Sigmoid colon (tissue), 7 donors: ENCODE results near the gene SMC6. TPM values are rescaled to one million over a fixed set of nuclear protein-coding genes. Genes with fewer than 3 reads are reported as not detected.

Experiments
- DNase-seq: peaks from one replicate; pipeline ENCODE4 v3.0.0-alpha.2; 2019
- H3K27ac ChIP-seq, 4 donors: fragments of 200-600 bp; sonication (generic); one replicate each; pipeline ENCODE4 v1.5.1; 2016 to 2019; ENCODE audit warnings: mild to moderate bottlenecking in 1 of 4
- H3K27me3 ChIP-seq, 3 donors: fragments of 200-600 bp; sonication (generic); one replicate each; pipeline ENCODE4 v1.5.1; 2019; ENCODE audit warnings: mild to moderate bottlenecking in 1 of 3
- H3K36me3 ChIP-seq, 4 donors: fragments of 200-600 bp; sonication (generic); one replicate each; pipeline ENCODE4 v1.5.1; 2016 to 2019
- H3K4me1 ChIP-seq, 4 donors: fragments of 200-600 bp; sonication (generic); one replicate each; pipeline ENCODE4 v1.5.1; 2017 to 2019
- H3K4me3 ChIP-seq, 4 donors: fragments of 200-600 bp; sonication (generic); one replicate each; pipeline ENCODE4 v1.5.1; 2017 to 2019; ENCODE audit warnings: mild to moderate bottlenecking in 2 of 4, moderate library complexity in 1 of 4
- H3K9me3 ChIP-seq, 4 donors: fragments of 200-600 bp in 3 of 4; sonication (generic) in 3 of 4; one replicate each; pipeline versions ENCODE4 v1.5.1 to v1.6.1; 2013 to 2019
- CTCF ChIP-seq, 4 experiments: fragments of 450-650 bp in 3 of 4; fragments of 200-600 bp in 1 of 4; IDR thresholded peaks; one replicate each; pipeline ENCODE4 v1.5.1; 2016 to 2019; ENCODE audit warnings: antibody characterized with exemption in 4 of 4, mild to moderate bottlenecking in 3 of 4, moderate library complexity in 2 of 4
- EP300 ChIP-seq, 4 donors: sonication (generic); formaldehyde crosslinking; IDR thresholded peaks; one replicate each; pipeline ENCODE4 v1.6.1; 2017; ENCODE audit warnings: antibody characterized with exemption in 4 of 4
- POLR2A ChIP-seq, 2 donors: fragments of 450-650 bp; IDR thresholded peaks; one replicate each; pipeline ENCODE4 v1.6.1; 2016; ENCODE audit warnings: antibody characterized with exemption in 2 of 2, mild to moderate bottlenecking in 2 of 2, moderate library complexity in 2 of 2
- POLR2AphosphoS5 ChIP-seq, 4 donors: sonication (generic); formaldehyde crosslinking; IDR thresholded peaks; one replicate each; pipeline ENCODE4 v1.6.1; 2017; ENCODE audit warnings: antibody characterized with exemption in 4 of 4
- WGBS, 2 donors: extraction: QIAGEN DNeasy Blood & Tissue Kit; methylation state at CpG; one replicate each; pipeline ENCODE4 v1.1.7; 2013; 5-methylcytosine and 5-hydroxymethylcytosine counted together
- intact Hi-C: fragments of 100-400 bp; cut with DNase I; formaldehyde crosslinking; loops from one replicate; pipeline ENCODE4 v1.15.1; 2023
- polyA plus RNA-seq, 3 donors: library from polyadenylated mRNA; stranded (reverse); fragments of 200-250 nt; gene quantifications; one replicate each; pipeline ENCODE4 v1.2.3, GENCODE V29; 2013
- total RNA-seq, 4 donors: library from RNA; depleted of rRNA; stranded (reverse); fragments of >200 nt; gene quantifications; one replicate each; pipeline ENCODE4 v1.1.0, GENCODE V29; 2016
- donor health status: healthy with polysubstance abuse.
- donor health status: Bipolar disorder and iron deficiency.
- donor health status: healthy.

The SMC6 gene
- total and polyA plus RNA-seq, 7 donors = 6.6 to 15.8 (median 10.7) TPM

- Histone ChIP-seq H3K4me3 (no peak overlapping the region), H3K36me3 (no peaks in the 10 kb centered on the region), H3K4me1 (peaks cover 0 to 8% (median 8%) of the 10 kb centered on the region in 4 donors), H3K9me3 (no peaks in the 10 kb centered on the region), H3K27ac (no peak overlapping the region), H3K27me3 (no peaks in the 10 kb centered on the region)
- TF ChIP-seq POLR2AphosphoS5 (IDR thresholded peaks at IDR 0.05) (no peak), CTCF (IDR thresholded peaks at IDR 0.05) (no peak), POLR2A (IDR thresholded peaks at IDR 0.05) (no peak), EP300 (IDR thresholded peaks at IDR 0.05) (no peak)
- WGBS, 2 donors = 92 to 99% methylated on average over 1 of the region's 1 CpG
- no peak for DNase-seq
- intact Hi-C loops = no loop called here
Observed at GRCh38 chr2:17615728-17616351, 137.8 kb downstream of the SMC6 start.

GRCh38 chr2:17615147-17615546, 138.5 kb downstream of the SMC6 start:
- no peak for TF ChIP-seq CTCF (IDR thresholded peaks at IDR 0.05)
- no peak for TF ChIP-seq POLR2AphosphoS5 (IDR thresholded peaks at IDR 0.05)
- no peak for TF ChIP-seq POLR2A (IDR thresholded peaks at IDR 0.05)
- TF ChIP-seq EP300 (IDR thresholded peaks at IDR 0.05) = no peak
- intact Hi-C loops = no loop called here

GRCh38 chr2:17614174-17614930, 139.3 kb downstream of the SMC6 start:
- H3K4me1 ChIP-seq = no peaks in the 10 kb centered on the region
- H3K9me3 ChIP-seq = no peaks in the 10 kb centered on the region
- no peaks in the 10 kb centered on the region for H3K36me3 ChIP-seq
- no peak for DNase-seq
- no peak overlapping the region for H3K4me3 ChIP-seq
- intact Hi-C loops = no loop called here
- WGBS, 2 donors = 92 to 93% methylated on average over 4 of the region's 4 CpGs
- no peak for TF ChIP-seq EP300 (IDR thresholded peaks at IDR 0.05)
- TF ChIP-seq CTCF (IDR thresholded peaks at IDR 0.05) = no peak
- TF ChIP-seq POLR2AphosphoS5 (IDR thresholded peaks at IDR 0.05) = no peak
- no peak for TF ChIP-seq POLR2A (IDR thresholded peaks at IDR 0.05)
- H3K27ac ChIP-seq = no peak overlapping the region
- H3K27me3 ChIP-seq = no peaks in the 10 kb centered on the region

More at GRCh38 chr2:17615147-17615546, 138.5 kb downstream of the SMC6 start:
- WGBS, 2 donors = 69 to 90% methylated on average over 1 of the region's 1 CpG
- no peak for DNase-seq
- H3K36me3 ChIP-seq = no peaks in the 10 kb centered on the region
- H3K27ac ChIP-seq = no peak overlapping the region
- peaks cover 0 to 2% (median 1%) of the 10 kb centered on the region in 4 donors for H3K4me1 ChIP-seq
- H3K9me3 ChIP-seq = no peaks in the 10 kb centered on the region
- H3K27me3 ChIP-seq = no peaks in the 10 kb centered on the region
- no peak overlapping the region for H3K4me3 ChIP-seq

Other genes starting within 250 kb of the SMC6 start
- gene RAD51AP2, start 235.4 kb downstream of the SMC6 start, total RNA-seq = under 1 TPM in 1 of 4 donors, not detected in 3; 0.16 TPM
- gene RAD51AP2, start 235.4 kb downstream of the SMC6 start, polyA plus RNA-seq = under 1 TPM in 1 of 3 donors, not detected in 2; 0.01 TPM
- 1 to 10 TPM in 1 of 4 donors, under 1 TPM in 2, not detected in 1; 0.27 to 1.1 (median 0.36) TPM for gene VSNL1, start 213.1 kb downstream of the SMC6 start, total RNA-seq
- 1 to 10 TPM in 2 of 3 donors, not detected in 1; 3.5 to 5.1 TPM for gene VSNL1, start 213.1 kb downstream of the SMC6 start, polyA plus RNA-seq
- 1 to 10 TPM in 3 of 4 donors, under 1 TPM in 1; 0.49 to 5.0 (median 2.3) TPM for gene GEN1, start 328 bp upstream of the SMC6 start, total RNA-seq
- gene GEN1, start 328 bp upstream of the SMC6 start, polyA plus RNA-seq = 1 to 10 TPM; 2.1 to 9.0 (median 3.6) TPM
- gene MSGN1, start 62.6 kb upstream of the SMC6 start, total RNA-seq = not detected
- under 1 TPM in 1 of 3 donors, not detected in 2; 0.41 TPM for gene MSGN1, start 62.6 kb upstream of the SMC6 start, polyA plus RNA-seq
- gene KCNS3, start 124.9 kb upstream of the SMC6 start, total RNA-seq = 10 to 100 TPM; 13.2 to 96.3 (median 24.5) TPM
- gene KCNS3, start 124.9 kb upstream of the SMC6 start, polyA plus RNA-seq = 10 to 100 TPM in 2 of 3 donors, 1 to 10 TPM in 1; 4.2 to 16.2 (median 13.9) TPM